ENCODE results near the gene ZNF512B.

DNA sequence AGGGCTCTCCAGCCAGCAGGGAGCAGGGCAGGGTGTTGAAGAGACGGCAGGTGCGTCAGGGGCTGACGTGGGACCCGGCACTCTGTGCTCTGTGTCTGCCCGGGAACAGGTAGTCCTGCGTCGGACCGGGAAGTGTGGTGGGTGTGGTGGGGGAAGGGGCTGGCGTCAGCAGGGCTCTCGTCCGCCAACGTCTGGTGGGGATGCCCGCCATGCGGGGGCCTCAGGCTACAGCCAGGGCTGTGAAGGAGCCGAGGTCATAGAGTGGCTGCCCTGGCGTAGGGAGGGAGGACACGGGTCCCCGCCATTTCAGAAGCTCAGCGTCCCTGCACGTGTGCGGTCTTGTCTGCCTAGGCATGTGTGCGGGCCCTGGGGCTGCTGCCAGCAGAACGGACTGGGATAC, 49.5 kb downstream of the ZNF512B start:
- TF ChIP-seq, protein P1, sequence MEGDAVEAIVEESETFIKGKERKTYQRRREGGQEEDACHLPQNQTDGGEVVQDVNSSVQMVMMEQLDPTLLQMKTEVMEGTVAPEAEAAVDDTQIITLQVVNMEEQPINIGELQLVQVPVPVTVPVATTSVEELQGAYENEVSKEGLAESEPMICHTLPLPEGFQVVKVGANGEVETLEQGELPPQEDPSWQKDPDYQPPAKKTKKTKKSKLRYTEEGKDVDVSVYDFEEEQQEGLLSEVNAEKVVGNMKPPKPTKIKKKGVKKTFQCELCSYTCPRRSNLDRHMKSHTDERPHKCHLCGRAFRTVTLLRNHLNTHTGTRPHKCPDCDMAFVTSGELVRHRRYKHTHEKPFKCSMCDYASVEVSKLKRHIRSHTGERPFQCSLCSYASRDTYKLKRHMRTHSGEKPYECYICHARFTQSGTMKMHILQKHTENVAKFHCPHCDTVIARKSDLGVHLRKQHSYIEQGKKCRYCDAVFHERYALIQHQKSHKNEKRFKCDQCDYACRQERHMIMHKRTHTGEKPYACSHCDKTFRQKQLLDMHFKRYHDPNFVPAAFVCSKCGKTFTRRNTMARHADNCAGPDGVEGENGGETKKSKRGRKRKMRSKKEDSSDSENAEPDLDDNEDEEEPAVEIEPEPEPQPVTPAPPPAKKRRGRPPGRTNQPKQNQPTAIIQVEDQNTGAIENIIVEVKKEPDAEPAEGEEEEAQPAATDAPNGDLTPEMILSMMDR (IDR thresholded peaks at IDR 0.05; ENCODE audit: low read length): no peak
- TF ChIP-seq EZH2 (IDR thresholded peaks at IDR 0.05; ENCODE audit: borderline replicate concordance, low read length): no peak

All from OCI-LY1 (cell line).